A549 treated with AZD9567 at 1 μM for 4 hours (cell line): ENCODE results near the gene MICAL2. TPM values are rescaled to one million over a fixed set of nuclear protein-coding genes. Genes with fewer than 3 reads are reported as not detected.

Experiments used
- total RNA-seq: library from RNA; stranded (reverse); fragments of 200-300 nt; extraction: Qiagen RNA extraction; gene quantifications from 5 replicates; pipeline ENCODE4 v1.2.3, GENCODE V29; 2022; ENCODE audit not compliant: insufficient read depth

Gene MICAL2
- total RNA-seq = 119 to 157 TPM (median 148 TPM) in 5 replicates

GRCh38 chr11:12110201-12110713 lies at the start of gene MICAL2:
Gene MICAL2 (plus strand): TSS chr11:12110590. CDS start chr11:12162156, 51,566 bp downstream.

Other genes starting within 250 kb of the MICAL2 start
- gene DKK3, start 102.0 kb upstream of the MICAL2 start, total RNA-seq = 12.3 to 33.1 TPM (median 16.0 TPM) in 5 replicates